ENCODE results near the gene PIK3R3.
A peak's percentile ranks its signal among the peaks of the same experiment; 100 is the strongest.

DNA sequence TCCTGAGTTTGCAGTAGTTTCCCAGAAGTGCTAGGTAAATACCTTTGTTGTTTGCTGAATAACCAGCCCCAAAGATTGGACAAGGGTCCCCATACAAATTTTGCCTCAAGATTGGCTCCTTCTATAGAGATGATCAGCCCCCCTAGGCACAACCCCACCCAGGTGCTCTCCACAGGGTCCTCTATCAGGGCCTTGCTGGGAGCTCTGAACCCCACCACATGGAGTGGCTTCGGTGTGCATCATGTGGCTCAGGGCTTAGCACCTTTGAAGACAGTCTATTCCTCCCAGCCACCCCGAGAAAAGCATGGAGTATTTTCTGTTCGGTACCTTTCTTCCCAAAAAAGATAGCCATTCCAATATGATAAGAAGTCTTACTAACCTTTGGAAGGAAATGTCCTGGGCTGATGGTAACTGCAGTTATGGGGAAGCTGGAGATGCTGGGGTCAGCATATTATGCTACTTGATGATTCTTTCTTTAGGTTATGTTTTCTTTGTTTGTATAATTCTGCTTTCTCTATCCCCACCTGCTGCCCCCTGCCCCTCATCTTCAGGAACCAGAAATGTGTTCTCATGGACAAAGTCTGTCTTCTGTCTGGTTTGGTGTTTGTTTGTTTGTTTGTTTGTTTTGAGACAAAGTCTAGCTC lies 37.5 kb upstream of the PIK3R3 start:
- TF ChIP-seq, protein P1, sequence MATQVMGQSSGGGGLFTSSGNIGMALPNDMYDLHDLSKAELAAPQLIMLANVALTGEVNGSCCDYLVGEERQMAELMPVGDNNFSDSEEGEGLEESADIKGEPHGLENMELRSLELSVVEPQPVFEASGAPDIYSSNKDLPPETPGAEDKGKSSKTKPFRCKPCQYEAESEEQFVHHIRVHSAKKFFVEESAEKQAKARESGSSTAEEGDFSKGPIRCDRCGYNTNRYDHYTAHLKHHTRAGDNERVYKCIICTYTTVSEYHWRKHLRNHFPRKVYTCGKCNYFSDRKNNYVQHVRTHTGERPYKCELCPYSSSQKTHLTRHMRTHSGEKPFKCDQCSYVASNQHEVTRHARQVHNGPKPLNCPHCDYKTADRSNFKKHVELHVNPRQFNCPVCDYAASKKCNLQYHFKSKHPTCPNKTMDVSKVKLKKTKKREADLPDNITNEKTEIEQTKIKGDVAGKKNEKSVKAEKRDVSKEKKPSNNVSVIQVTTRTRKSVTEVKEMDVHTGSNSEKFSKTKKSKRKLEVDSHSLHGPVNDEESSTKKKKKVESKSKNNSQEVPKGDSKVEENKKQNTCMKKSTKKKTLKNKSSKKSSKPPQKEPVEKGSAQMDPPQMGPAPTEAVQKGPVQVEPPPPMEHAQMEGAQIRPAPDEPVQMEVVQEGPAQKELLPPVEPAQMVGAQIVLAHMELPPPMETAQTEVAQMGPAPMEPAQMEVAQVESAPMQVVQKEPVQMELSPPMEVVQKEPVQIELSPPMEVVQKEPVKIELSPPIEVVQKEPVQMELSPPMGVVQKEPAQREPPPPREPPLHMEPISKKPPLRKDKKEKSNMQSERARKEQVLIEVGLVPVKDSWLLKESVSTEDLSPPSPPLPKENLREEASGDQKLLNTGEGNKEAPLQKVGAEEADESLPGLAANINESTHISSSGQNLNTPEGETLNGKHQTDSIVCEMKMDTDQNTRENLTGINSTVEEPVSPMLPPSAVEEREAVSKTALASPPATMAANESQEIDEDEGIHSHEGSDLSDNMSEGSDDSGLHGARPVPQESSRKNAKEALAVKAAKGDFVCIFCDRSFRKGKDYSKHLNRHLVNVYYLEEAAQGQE (IDR thresholded peaks at IDR 0.05; ENCODE audit: low read depth): no peak
- no peak for TF ChIP-seq EGR1 (IDR thresholded peaks at IDR 0.05)
- no peak for TF ChIP-seq EP300 (IDR thresholded peaks at IDR 0.05; ENCODE audit: borderline replicate concordance)
- no peak for TF ChIP-seq NFIC (IDR thresholded peaks at IDR 0.05)
- TF ChIP-seq RAD21 (IDR thresholded peaks at IDR 0.05; ENCODE audit: low read depth): no peak
- TF ChIP-seq CREB1 (IDR thresholded peaks at IDR 0.05; ENCODE audit: low read depth): no peak
- no peak for TF ChIP-seq TEAD4 (IDR thresholded peaks at IDR 0.05)
- TF ChIP-seq, protein P2, sequence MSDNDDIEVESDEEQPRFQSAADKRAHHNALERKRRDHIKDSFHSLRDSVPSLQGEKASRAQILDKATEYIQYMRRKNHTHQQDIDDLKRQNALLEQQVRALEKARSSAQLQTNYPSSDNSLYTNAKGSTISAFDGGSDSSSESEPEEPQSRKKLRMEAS (IDR thresholded peaks at IDR 0.05): peak; percentile 48; the same call in 1 of the 2 replicates
- TF ChIP-seq YY1 (IDR thresholded peaks at IDR 0.05; ENCODE audit: low read depth): no peak

Measured in Ishikawa (cell line).